Panc1 (cell line): ENCODE measurements around the gene CPT1B. TPM values are rescaled to one million over a fixed set of nuclear protein-coding genes. Genes with fewer than 3 reads are reported as not detected.

Source experiments
- ATAC-seq: fragments of 200-7000 bp; cut with Tn5 transposase; 2 replicates; pipeline ENCODE4 v1.9.1; 2020; ENCODE audit warnings: mild to moderate bottlenecking, moderate library complexity
- BruUV-seq: library from RNA; stranded (reverse); fragments of 400-500 nt; replicated peaks from 2 replicates; lab custom pipeline; 2021; lab: Mats Ljungman, UMichigan
- CTCF ChIA-PET: fragments of 300-600 bp; sonication (Branson Sonifier 250); formaldehyde crosslinking; loops from one replicate; lab custom pipeline; 2022; ENCODE audit warnings: antibody characterized with exemption; lab: Charles Lee
- POLR2A ChIA-PET: fragments of 300-600 bp; sonication (Branson Sonifier 250); formaldehyde crosslinking; loops from one replicate; lab custom pipeline; 2022; ENCODE audit warnings: antibody characterized with exemption; lab: Charles Lee
- DNase-seq: peaks from one replicate; pipeline ENCODE4 v3.0.0-alpha.2; 2010; ENCODE audit warnings: low read depth, low spot score
- H3K27ac ChIP-seq: 2 replicates; pipeline ENCODE4 v1.5.1; 2011; ENCODE audit warnings: mild to moderate bottlenecking, low read length, inconsistent platforms
- H3K27me3 ChIP-seq: fragments of 200-500 bp; sonication (Bioruptor generic); 2 replicates; pipeline ENCODE4 v1.6.0; 2014; ENCODE audit warnings: low read length, inconsistent platforms; ENCODE audit not compliant: control insufficient read depth, insufficient read depth
- H3K36me3 ChIP-seq: fragments of 200-500 bp; sonication (Bioruptor generic); 2 replicates; pipeline ENCODE4 v1.5.1; 2014; ENCODE audit warnings: inconsistent platforms, mild to moderate bottlenecking, low read length, moderate library complexity; ENCODE audit not compliant: control insufficient read depth, insufficient read depth
- H3K4me1 ChIP-seq: 2 replicates; pipeline ENCODE4 v1.5.1; 2011; ENCODE audit warnings: inconsistent platforms, mild to moderate bottlenecking, low read length, moderate library complexity; ENCODE audit not compliant: control insufficient read depth, insufficient read depth
- H3K4me3 ChIP-seq, 2 experiments: 2 replicates each; pipeline ENCODE4 v1.5.1; 2011 to 2012; ENCODE audit warnings: low read depth in 2 of 2, low read length in 2 of 2, mild to moderate bottlenecking in 2 of 2, inconsistent platforms in 1 of 2, moderate library complexity in 1 of 2
- H3K9me3 ChIP-seq: fragments of 200-500 bp; sonication (Bioruptor generic); 2 replicates; pipeline ENCODE4 v1.5.1; 2014; ENCODE audit warnings: low read depth, mild to moderate bottlenecking, inconsistent platforms, low read length, moderate library complexity; ENCODE audit not compliant: control insufficient read depth, insufficient read depth
- POLR2AphosphoS5 ChIP-seq: IDR thresholded peaks from 2 replicates; pipeline ENCODE4 v1.6.1; 2012; ENCODE audit warnings: mild to moderate bottlenecking, low read depth, low read length, moderate library complexity
- SIN3A ChIP-seq: IDR thresholded peaks from 2 replicates; pipeline ENCODE4 v1.6.1; 2012; ENCODE audit warnings: low read depth, mild to moderate bottlenecking, low read length, moderate library complexity, borderline replicate concordance; ENCODE audit not compliant: insufficient read depth
- TCF7L2 ChIP-seq: IDR thresholded peaks from 2 replicates; pipeline ENCODE4 v1.6.1; 2011; ENCODE audit warnings: mild to moderate bottlenecking, low read depth, low read length, inconsistent platforms
- in situ Hi-C: cut with HindIII; loops from 2 replicates; pipeline ENCODE4 v1.10.0; 2016; ENCODE audit warnings: low sequenced_read_pairs, low pct_unique_long_range_greater_than_20kb
- intact Hi-C: fragments of 100-400 bp; cut with micrococcal nuclease; formaldehyde crosslinking; loops from one replicate; pipeline ENCODE4 v1.10.0; 2022; ENCODE audit not compliant: unreplicated experiment
- total RNA-seq: library from RNA; stranded (reverse); gene quantifications from one replicate; pipeline ENCODE4 v1.2.1, GENCODE V29; 2021; ENCODE audit not compliant: unreplicated experiment
- TF ChIP-seq, protein P1 (sequence below), 2 experiments: IDR thresholded peaks; 2 replicates each; pipeline ENCODE4 v1.6.1; 2011 to 2012; ENCODE audit warnings: low read depth in 2 of 2, control low read depth in 1 of 2, low read length in 1 of 2, mild to moderate bottlenecking in 1 of 2, moderate library complexity in 1 of 2; ENCODE audit not compliant: insufficient read depth in 1 of 2
- TF ChIP-seq, protein P2 (sequence below): fragments of 450-650 bp; IDR thresholded peaks from 2 replicates; pipeline ENCODE4 v1.5.1; 2017; ENCODE audit warnings: mild to moderate bottlenecking

CPT1B gene
- total RNA-seq, 1 experiment from 2014 or later, result 18.4 TPM

DNA sequence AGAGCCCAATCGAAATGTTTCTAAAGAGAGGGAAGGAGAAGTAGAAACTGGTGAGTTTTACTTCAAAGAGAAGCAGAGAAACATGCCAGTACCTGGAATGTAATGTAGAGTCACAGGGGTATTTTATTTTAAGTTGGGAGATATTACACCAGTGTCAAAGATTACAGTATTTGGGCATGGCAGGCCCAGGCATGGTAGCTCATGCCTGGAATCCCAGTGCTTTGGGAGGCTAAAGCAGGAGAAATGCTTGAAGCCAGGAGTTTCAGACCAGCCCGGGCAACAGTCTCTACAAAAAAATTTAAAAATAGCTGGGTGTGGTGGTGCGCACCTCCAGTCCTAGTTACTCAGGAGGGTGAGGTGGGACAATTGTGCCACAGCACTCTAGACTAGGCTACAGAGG, 18.2 kb downstream of the CPT1B start:
- Histone ChIP-seq H3K27me3 (no peaks in the 10 kb centered on the region), H3K36me3 (no peaks in the 10 kb centered on the region), H3K4me3 (no peak overlapping the region), H3K4me1 (0 out of 2 replicates have a peak, but pooled peaks cover 4% of the 10 kb centered on the region), H3K9me3 (no peaks in the 10 kb centered on the region), H3K27ac (no peak overlapping the region)
- intact Hi-C loops, result no loop called here
- no TSS peak for BruUV-seq
- DNase-seq (no peak), ATAC-seq (no peak)
- TF ChIP-seq, protein P1, sequence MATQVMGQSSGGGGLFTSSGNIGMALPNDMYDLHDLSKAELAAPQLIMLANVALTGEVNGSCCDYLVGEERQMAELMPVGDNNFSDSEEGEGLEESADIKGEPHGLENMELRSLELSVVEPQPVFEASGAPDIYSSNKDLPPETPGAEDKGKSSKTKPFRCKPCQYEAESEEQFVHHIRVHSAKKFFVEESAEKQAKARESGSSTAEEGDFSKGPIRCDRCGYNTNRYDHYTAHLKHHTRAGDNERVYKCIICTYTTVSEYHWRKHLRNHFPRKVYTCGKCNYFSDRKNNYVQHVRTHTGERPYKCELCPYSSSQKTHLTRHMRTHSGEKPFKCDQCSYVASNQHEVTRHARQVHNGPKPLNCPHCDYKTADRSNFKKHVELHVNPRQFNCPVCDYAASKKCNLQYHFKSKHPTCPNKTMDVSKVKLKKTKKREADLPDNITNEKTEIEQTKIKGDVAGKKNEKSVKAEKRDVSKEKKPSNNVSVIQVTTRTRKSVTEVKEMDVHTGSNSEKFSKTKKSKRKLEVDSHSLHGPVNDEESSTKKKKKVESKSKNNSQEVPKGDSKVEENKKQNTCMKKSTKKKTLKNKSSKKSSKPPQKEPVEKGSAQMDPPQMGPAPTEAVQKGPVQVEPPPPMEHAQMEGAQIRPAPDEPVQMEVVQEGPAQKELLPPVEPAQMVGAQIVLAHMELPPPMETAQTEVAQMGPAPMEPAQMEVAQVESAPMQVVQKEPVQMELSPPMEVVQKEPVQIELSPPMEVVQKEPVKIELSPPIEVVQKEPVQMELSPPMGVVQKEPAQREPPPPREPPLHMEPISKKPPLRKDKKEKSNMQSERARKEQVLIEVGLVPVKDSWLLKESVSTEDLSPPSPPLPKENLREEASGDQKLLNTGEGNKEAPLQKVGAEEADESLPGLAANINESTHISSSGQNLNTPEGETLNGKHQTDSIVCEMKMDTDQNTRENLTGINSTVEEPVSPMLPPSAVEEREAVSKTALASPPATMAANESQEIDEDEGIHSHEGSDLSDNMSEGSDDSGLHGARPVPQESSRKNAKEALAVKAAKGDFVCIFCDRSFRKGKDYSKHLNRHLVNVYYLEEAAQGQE (IDR thresholded peaks at IDR 0.05; ENCODE audit: insufficient read depth in 1 of 2, low read depth in 2 of 2, low read length in 1 of 2), result no peak
- TF ChIP-seq TCF7L2 (no peak), POLR2AphosphoS5 (no peak), SIN3A (no peak)
- TF ChIP-seq, protein P2, sequence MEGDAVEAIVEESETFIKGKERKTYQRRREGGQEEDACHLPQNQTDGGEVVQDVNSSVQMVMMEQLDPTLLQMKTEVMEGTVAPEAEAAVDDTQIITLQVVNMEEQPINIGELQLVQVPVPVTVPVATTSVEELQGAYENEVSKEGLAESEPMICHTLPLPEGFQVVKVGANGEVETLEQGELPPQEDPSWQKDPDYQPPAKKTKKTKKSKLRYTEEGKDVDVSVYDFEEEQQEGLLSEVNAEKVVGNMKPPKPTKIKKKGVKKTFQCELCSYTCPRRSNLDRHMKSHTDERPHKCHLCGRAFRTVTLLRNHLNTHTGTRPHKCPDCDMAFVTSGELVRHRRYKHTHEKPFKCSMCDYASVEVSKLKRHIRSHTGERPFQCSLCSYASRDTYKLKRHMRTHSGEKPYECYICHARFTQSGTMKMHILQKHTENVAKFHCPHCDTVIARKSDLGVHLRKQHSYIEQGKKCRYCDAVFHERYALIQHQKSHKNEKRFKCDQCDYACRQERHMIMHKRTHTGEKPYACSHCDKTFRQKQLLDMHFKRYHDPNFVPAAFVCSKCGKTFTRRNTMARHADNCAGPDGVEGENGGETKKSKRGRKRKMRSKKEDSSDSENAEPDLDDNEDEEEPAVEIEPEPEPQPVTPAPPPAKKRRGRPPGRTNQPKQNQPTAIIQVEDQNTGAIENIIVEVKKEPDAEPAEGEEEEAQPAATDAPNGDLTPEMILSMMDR, result no peak
- in situ Hi-C loops, result no loop called here
- ChIA-PET CTCF (no interaction called here), POLR2A (no interaction called here)

DNA sequence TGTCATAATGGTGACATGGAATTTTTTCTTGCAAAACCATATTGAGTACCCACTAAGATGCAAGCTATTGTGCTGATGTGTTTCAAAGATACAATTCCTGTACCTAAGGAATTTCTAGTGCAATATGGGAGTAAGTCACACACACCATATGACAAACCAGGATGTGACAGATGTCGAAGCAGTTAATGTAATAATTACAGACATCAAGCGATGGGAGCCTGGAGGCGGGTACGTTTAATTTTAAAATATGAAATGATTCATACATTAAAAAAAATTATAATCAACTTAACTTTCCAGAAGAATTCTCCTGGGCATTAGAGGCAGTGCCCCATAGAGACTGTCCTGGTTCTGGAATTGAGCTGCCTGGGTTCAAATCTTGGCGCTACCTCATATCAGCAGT, 21.5 kb downstream of the CPT1B start:
- H3K27me3 ChIP-seq, result no peaks in the 10 kb centered on the region
- H3K36me3 ChIP-seq, result no peaks in the 10 kb centered on the region
- CTCF ChIA-PET, result no interaction called here
- intact Hi-C loops, result no loop called here
- POLR2A ChIA-PET, result interaction anchor here (1.0 kb wide), 1 partner anchor 17 kb away, joined by 18 read pairs; no protein-coding TSS in a partner anchor
- in situ Hi-C loops, result no loop called here
- no peaks in the 10 kb centered on the region for H3K4me1 ChIP-seq
- ATAC-seq (no peak), DNase-seq (no peak)
- TF ChIP-seq POLR2AphosphoS5 (no peak), SIN3A (no peak), TCF7L2 (no peak)
- TF ChIP-seq, protein P2, result no peak
- TF ChIP-seq, protein P1 (IDR thresholded peaks at IDR 0.05; ENCODE audit: insufficient read depth in 1 of 2, low read depth in 2 of 2, low read length in 1 of 2), result no peak
- no peak overlapping the region for H3K4me3 ChIP-seq
- H3K27ac ChIP-seq, result no peak overlapping the region
- no peaks in the 10 kb centered on the region for H3K9me3 ChIP-seq
- BruUV-seq, result no TSS peak
